SK-N-MC (cell line): ENCODE results near the gene YIPF2.

Experiments used
- DNase-seq: peaks from one replicate; pipeline ENCODE4 v3.0.0-alpha.2; 2011; ENCODE audit warnings: low read depth, low spot score
- H3K27ac ChIP-seq: fragments of 200-600 bp; sonication (generic); 2 replicates; pipeline ENCODE4 v1.5.1; 2016; ENCODE audit warnings: mixed run types
- H3K36me3 ChIP-seq: fragments of 200-600 bp; sonication (generic); 2 replicates; pipeline ENCODE4 v1.6.1; 2017; ENCODE audit warnings: antibody characterized with exemption, low read length, mixed read lengths; ENCODE audit not compliant: insufficient read depth
- H3K4me3 ChIP-seq: fragments of 200-600 bp; sonication (generic); 2 replicates; pipeline ENCODE4 v1.5.1; 2016
- H3K9ac ChIP-seq: fragments of 200-600 bp; sonication (generic); 2 replicates; pipeline ENCODE4 v1.8.0; 2017; ENCODE audit warnings: mixed run types, mixed read lengths; ENCODE audit not compliant: insufficient read length
- H3K9me3 ChIP-seq: fragments of 200-600 bp; sonication (generic); 2 replicates; pipeline ENCODE4 v1.6.1; 2017; ENCODE audit warnings: low read depth, mild to moderate bottlenecking, antibody characterized with exemption, low read length, moderate library complexity, mixed read lengths
- EZH2 ChIP-seq: fragments of 200-600 bp; sonication (generic); IDR thresholded peaks from one replicate; pipeline ENCODE4 v1.6.1; 2017; ENCODE audit warnings: antibody characterized with exemption
- FOXP2 ChIP-seq: optimal IDR thresholded peaks from 2 replicates; pipeline ENCODE3; 2011; ENCODE audit warnings: mild to moderate bottlenecking, moderate library complexity; ENCODE audit not compliant: insufficient read depth; ENCODE audit errors: extremely low read length, control extremely low read depth
- POLR2AphosphoS5 ChIP-seq: IDR thresholded peaks from 2 replicates; pipeline ENCODE4 v1.6.1; 2012; ENCODE audit warnings: mild to moderate bottlenecking, low read depth, low read length, borderline replicate concordance

YIPF2 gene

GRCh38 chr19:10876459-10877240 is 51.8 kb downstream of the YIPF2 start:
- DNase-seq, result no peak
- no peaks in the 10 kb centered on the region for H3K9me3 ChIP-seq
- no peak for TF ChIP-seq FOXP2
- H3K36me3 ChIP-seq, result no peaks in the 10 kb centered on the region
- no peak overlapping the region for H3K4me3 ChIP-seq
- 0 out of 2 replicates have a peak overlapping the region, but pooled peaks have one; percentile 22 for H3K27ac ChIP-seq
- no peak overlapping the region for H3K9ac ChIP-seq

- H3K4me3 ChIP-seq, result no peak overlapping the region
- no peak overlapping the region for H3K9ac ChIP-seq
- H3K36me3 ChIP-seq, result no peaks in the 10 kb centered on the region
- H3K27ac ChIP-seq, result 0 out of 2 replicates have a peak overlapping the region, but pooled peaks have one; percentile 46
- no peaks in the 10 kb centered on the region for H3K9me3 ChIP-seq
- no peak for TF ChIP-seq POLR2AphosphoS5
- no peak for TF ChIP-seq FOXP2
- TF ChIP-seq EZH2, result no peak
- DNase-seq, result no peak
These were observed 54.4 kb downstream of the YIPF2 start for GRCh38 chr19:10874024-10874423.

GRCh38 chr19:10872546-10873107 is 55.8 kb downstream of the YIPF2 start:
- Histone ChIP-seq H3K4me3 (peak overlapping the region; percentile 89), H3K9ac (peak overlapping the region; percentile 93), H3K27ac (peak overlapping the region; percentile 86), H3K36me3 (no peaks in the 10 kb centered on the region), H3K9me3 (no peaks in the 10 kb centered on the region)
- DNase-seq, result no peak
- no peak for TF ChIP-seq FOXP2
- no peak for TF ChIP-seq EZH2
- no peak for TF ChIP-seq POLR2AphosphoS5
